ENCODE results near the gene RFX2. TPM values are rescaled to one million over a fixed set of nuclear protein-coding genes. Genes with fewer than 3 reads are reported as not detected.

RFX2 gene
- total RNA-seq, 1 experiment from 2014 or later: 3.7 TPM

GRCh38 chr19:6018786-6019185, 91.5 kb downstream of the RFX2 start:
- Histone ChIP-seq H3K27ac (ENCODE audit: insufficient read length, low read depth, low read length) (no peak overlapping the region), H3K9ac (ENCODE audit: extremely low read depth, insufficient read length, low read length) (no peak overlapping the region), H2BK15ac (ENCODE audit: low read depth, low read length) (no peak overlapping the region), H4K5ac (ENCODE audit: insufficient read length, low read depth, low read length) (no peak overlapping the region), H3K56ac (ENCODE audit: insufficient read length, low read depth, low read length) (no peak overlapping the region), H4K91ac (ENCODE audit: insufficient read length, low read depth, low read length) (no peak overlapping the region), H2BK120ac (ENCODE audit: low read depth, low read length, poor library complexity, severe bottlenecking) (no peak overlapping the region), H3K4me2 (ENCODE audit: insufficient read depth, insufficient read length, low read length) (no peak overlapping the region), H3K23ac (ENCODE audit: insufficient read length, low read depth, low read length) (no peak overlapping the region), H3T11ph (ENCODE audit: low read length) (no peak overlapping the region), H2AK5ac (ENCODE audit: insufficient read length, low read length) (no peak overlapping the region), H3K4me1 (ENCODE audit: insufficient read depth, low read length) (no peaks in the 10 kb centered on the region), H3K23me2 (ENCODE audit: insufficient read length, low read depth, low read length, poor library complexity, severe bottlenecking) (no peaks in the 10 kb centered on the region), H4K20me1 (ENCODE audit: control insufficient read depth, insufficient read depth, insufficient read length) (no peaks in the 10 kb centered on the region), H3K27me3 (ENCODE audit: insufficient read depth, low read length) (no peaks in the 10 kb centered on the region; the same call in 1 of the 2 replicates), H3K18ac (ENCODE audit: insufficient read length, low read depth, low read length) (no peak overlapping the region), H3K14ac (ENCODE audit: insufficient read depth, low read length) (no peak overlapping the region), H4K8ac (replicated peaks; ENCODE audit: insufficient read length, low read depth, low read length) (no peak overlapping the region), H2BK12ac (ENCODE audit: insufficient read length, low read depth, low read length) (no peak overlapping the region), H3K9me3 (ENCODE audit: control insufficient read depth, low read depth, low read length) (no peaks in the 10 kb centered on the region), H3K79me2 (ENCODE audit: insufficient read depth, low read length) (no peaks in the 10 kb centered on the region), H2BK5ac (ENCODE audit: insufficient read length, low read length) (no peak overlapping the region), H3K79me1 (ENCODE audit: insufficient read depth, low read depth, low read length, poor library complexity, severe bottlenecking) (no peaks in the 10 kb centered on the region), H2BK20ac (ENCODE audit: low read depth, low read length, poor library complexity, severe bottlenecking) (no peak overlapping the region), H2AFZ (ENCODE audit: low read length) (no peak overlapping the region), H3K4ac (ENCODE audit: low read depth, low read length) (no peak overlapping the region)
- Mint-ChIP-seq H3K4me3 (no peak overlapping the region; a peak in 1 of 5 replicates), H3K27ac (peak overlapping the region in 1 of 3 experiments; percentile 79; a peak in 1 of 7 replicates), H3K4me1 (peaks cover 9 to 31% of the 10 kb centered on the region in 2 experiments; a peak in 3 of 4 replicates), H3K9me3 (no peaks in the 10 kb centered on the region; a peak in 1 of 5 replicates), H3K27me3 (ENCODE audit: low read depth) (peaks cover 68% of the 10 kb centered on the region), H3K36me3 (ENCODE audit: insufficient read depth in 1 of 3, low read depth in 3 of 3) (no peaks in the 10 kb centered on the region)
- peak; percentile 83 for DNase-seq
- TF ChIP-seq CTCF (conservative IDR thresholded peaks at IDR 0.05): peak; percentile 71
- WGBS (ENCODE audit: extremely low coverage, insufficient read length, low lambda C conversion rate): no CpG with 5 or more reads among the region's 10 CpGs
